Right cardiac atrium (tissue), 5 donors: ENCODE data around the gene FMO5. TPM values are rescaled to one million over a fixed set of nuclear protein-coding genes. Genes with fewer than 3 reads are reported as not detected.

Experiments used
- polyA plus RNA-seq: library from polyadenylated mRNA; stranded (reverse); fragments of 200-250 nt; gene quantifications from one replicate; pipeline ENCODE4 v1.2.3, GENCODE V29; 2013
- total RNA-seq, 4 donors: library from RNA; stranded (reverse); fragmentation: NEBNext Ultra II Directional; extraction: Animal tissue kit (Norgen Biotek cat#: 25700); gene quantifications; one replicate each; pipeline ENCODE4 v1.2.1, GENCODE V29; 2021
- donor health status: healthy with polysubstance abuse.
- donor health status: DM: no; HTN: yes; CAD: no.
- donor health status: DM: no; HTN: no; CAD: no.
- donor health status: DM: no; HTN: yes; CAD: no; lungs with severe emphysema.
- donor health status: DM: yes; HTN: yes; CAD: no.

Gene FMO5
- total and polyA plus RNA-seq, 5 donors: 1.1 to 3.1 (median 1.5) TPM

Other genes starting within 250 kb of the FMO5 start
- 10 to 100 TPM; 14.2 to 39.0 (median 25.0) TPM for gene PRKAB2, start 52.9 kb downstream of the FMO5 start, total RNA-seq
- 8.3 TPM for gene PRKAB2, start 52.9 kb downstream of the FMO5 start, polyA plus RNA-seq
- 10 to 100 TPM; 10.2 to 11.0 (median 10.6) TPM for gene CHD1L, start 17.3 kb upstream of the FMO5 start, total RNA-seq
- gene CHD1L, start 17.3 kb upstream of the FMO5 start, polyA plus RNA-seq: 6.2 TPM